ENCODE data around the gene FOXL2.
"Not testable (repeated sequence)": the region's sequence is repeated elsewhere in the genome, so short reads cannot be mapped to it uniquely, and the experiment has no call there.

Gene FOXL2

DNA sequence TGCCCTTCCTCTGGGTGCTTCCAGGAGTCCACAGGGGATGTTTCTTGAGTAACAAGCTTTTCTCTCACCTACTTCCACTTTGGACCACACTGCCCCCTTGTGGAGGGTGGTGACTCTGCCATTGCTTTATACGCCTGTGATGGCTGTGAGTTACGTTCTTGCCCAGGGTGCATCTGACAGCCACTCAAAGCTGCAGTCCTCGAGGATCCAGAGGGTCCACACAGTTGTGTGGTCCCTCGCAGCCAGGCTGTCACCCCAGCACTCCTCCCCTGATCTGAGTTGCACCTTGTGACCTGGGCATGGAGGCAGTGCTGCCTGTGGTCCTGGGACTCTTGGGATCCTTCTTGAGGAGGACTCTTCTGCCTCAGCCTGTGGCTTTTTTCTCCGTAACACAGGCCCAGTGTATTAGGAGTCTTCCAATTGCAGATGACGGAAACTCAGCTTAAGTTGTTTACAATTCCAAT, 23.4 kb downstream of the FOXL2 start:
- DNase-seq: peak; percentile 37

DNA sequence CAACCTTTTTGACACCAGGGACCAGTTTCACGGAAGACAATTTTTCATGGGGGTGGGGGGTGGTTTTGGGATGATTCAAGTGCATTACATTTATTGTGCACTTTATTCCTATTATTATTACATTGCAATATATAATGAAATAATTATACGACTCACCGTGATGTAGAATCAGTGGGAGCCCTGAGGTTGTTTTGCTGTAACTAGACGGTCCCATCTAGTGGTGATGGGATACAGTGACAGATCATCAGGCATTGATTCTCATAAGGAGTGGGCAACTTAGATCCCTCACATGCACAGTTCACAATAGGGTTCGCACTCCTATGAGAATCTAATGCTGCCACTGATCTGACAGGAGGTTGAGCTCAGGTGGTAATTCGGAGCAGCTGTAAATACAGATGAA, 24.5 kb downstream of the FOXL2 start:
- DNase-seq: not testable (repeated sequence)

DNA sequence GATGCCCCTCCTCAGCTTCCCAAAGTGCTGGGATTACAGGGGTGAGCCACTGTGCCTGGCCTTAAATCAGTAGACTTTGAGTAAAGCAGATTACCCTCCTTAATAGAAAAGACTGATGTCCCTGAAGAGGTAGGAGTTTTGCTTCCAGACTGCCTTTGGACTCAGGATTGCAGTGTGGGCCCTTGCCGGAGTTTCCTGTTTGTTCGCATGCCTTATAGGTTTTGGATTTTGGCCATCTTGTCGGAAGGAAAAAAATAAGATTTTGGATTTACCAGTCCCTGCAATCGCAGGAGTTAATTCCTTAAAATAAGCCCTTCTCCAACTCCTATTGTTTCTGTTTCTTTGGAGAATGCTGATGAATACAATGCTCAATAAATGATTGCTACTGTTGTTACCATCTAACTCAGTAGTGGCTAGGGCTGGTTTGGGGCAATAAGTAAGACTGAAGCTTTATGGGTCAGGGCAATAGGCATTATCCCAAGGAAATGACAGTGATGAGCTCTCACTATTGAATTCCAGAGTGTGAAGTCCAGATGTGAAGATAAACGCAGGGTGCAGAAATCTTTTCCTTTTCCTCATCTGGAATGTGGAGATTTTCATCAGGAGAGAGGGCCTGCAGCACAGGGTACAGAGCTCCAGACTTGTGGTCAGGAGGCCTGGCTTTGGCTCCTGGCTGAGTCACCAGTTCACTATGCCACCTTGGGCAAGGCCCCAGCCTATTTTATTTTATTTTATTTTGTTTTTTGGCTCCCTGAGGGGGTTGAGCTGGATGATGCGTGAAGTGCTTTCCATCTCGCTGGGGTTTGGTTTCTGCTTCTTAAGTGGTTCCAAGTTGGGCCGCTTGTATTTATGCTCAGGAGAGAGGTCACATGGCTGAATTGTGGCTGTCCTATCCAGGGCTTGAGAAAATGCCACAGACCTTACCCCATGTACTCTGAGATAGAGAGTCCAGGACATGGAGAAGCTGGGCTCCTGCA, 25.3 kb downstream of the FOXL2 start:
- DNase-seq: no peak

DNA sequence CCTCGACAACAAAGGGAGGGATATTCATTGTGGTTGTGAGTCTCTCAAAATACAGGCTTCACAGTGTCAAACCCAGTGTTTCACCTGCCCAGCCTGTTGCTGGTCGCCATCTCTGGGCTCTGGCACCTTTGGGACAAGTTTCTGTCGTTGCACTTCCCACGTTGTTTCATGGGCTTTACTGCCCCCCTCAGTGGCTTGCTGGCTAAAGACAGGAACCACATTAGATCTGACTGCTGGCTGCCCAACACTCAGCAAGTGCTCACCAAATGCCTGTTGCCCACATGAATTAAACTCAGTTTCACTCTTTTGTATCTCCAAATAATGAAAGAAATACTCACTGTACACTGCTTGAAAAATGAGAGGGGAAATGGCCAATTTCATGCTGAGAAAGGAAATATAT, 27.6 kb downstream of the FOXL2 start:
- no peak for DNase-seq

DNA sequence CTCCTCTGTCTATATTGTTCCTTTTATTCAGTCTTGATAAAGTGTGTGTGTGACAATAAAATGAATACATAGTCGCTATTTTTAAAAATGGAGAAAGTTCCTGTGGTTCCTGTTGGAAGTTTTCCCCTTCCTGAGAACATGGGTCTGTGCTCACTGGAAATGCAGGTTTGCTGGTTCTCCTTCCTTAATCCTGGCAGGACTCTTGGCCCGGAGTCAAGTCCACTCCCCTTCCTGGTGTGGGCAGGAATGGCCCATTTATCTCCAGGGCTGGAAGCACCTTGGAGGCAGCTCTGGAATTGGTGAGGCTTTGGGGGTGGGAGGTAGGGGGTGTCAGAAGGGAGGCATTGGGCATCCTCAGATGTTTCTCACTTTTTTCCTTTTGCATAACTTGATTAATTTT, 30.1 kb downstream of the FOXL2 start:
- no peak for DNase-seq

DNA sequence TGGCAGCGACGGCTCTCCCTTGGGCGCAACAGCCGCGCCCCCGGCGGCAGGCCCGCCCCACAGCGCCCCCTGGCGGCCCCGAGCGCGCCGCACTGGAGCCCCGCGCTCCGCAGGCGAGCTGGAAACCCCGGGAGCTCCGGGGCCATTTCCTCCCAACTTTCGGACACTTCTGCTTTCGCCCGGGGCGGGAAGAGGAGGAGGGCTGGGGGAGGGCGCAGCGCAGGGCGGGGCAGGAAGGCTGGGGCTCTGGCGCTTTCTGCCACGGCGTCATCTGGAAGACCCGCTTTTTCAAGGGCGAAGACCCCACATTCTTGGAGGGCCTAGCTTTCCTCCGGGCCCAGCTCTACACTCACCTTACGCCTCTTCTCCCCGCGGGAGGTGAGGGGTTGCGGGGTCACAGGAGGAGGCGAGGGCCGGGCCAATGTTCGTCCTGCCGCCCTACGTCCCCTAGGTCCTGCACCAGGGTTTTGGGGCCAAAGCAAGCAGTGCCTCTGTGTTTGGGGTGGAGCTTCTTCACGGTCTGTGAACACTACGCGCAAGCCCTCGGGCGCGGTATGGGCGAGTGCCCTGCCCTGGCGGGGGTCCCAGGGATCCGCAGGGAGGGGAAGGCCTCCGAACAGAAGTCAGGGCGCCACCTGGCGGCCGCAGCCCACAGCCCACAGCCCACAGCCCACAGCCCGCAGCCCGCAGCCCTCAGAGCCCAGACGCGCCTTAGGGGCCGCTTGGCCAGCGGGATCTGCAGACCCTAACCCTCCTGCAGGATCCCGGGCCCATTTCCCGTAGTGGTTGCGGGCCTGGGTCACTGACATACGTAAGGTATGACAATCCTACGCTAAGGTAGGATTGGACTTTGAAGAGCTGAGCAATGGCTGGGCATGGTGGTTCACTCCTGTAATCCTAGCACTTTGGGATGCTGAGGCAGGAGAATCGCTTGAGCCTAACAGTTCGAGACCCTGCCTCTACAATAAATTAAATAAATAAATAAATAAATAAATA, 31.1 kb downstream of the FOXL2 start:
- DNase-seq: peak; percentile 81

DNA sequence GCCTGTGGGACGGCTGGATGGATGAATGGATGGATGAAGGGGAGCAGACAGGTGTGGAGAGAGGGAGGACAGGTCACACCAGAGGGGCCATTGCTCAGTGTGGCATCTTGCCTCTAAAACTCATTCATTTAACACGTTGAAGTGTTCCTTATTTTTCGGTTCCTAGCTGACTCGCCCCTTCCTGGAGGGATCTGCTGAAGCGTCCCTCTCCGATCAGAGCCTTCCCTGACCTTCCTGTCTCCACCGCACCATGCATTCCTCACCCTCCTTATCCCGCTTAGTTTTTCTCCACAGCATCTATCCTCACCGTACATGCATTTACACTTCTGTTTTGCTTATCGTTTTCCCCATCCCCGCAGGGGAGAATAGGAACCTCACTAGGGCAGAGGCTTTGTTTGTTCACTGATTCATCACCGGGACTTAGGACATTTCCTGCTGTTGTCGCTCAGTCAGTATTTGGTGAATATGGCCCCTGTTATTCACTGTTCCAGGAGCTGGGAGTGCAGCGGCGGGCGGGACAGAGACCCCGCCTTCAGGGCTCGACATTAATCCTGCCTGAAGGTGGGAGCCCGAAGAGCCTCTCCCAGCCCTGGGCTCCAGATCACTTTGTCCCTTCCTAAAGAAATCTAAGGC, 32.0 kb downstream of the FOXL2 start:
- DNase-seq: no peak

DNA sequence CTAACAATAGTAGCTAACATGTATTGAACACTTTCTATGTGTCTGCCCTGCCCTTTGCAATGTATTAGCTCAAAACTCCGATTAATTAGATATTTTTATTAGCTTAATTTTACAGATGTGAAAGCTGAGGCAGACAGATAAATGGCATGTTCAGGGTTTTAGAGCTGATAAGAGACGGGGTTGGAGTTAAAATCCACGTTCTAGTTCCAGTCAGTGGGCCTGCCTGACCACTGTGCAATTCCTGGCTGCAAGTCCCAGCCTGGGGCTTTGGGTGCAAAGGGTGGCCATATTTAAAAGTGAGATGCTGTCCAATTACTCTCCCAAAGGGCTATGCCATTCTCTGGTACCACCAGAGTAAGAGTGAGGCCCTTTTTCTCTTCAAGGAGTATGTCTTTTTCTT, 33.2 kb downstream of the FOXL2 start:
- DNase-seq: no peak

DNA sequence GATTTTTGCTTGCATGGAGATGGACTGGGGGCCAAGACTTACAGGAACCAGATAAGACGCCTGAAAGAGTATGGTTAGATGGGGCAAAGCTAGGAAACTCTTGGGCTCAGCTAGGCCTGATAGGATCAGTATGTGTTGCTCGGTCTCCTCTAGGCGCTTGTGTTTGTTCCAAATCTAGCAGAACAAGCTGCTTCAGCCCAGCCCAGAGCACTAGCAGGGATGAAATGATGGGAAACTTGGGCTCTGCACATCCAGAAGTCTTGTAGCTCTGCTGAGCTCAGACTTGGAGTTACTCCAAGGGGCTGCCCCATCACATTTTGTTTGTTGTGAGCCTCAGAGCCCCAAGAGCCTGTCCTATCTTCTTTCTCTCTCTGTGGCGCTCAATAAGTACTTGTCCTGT, 34.7 kb downstream of the FOXL2 start:
- DNase-seq: no peak

DNA sequence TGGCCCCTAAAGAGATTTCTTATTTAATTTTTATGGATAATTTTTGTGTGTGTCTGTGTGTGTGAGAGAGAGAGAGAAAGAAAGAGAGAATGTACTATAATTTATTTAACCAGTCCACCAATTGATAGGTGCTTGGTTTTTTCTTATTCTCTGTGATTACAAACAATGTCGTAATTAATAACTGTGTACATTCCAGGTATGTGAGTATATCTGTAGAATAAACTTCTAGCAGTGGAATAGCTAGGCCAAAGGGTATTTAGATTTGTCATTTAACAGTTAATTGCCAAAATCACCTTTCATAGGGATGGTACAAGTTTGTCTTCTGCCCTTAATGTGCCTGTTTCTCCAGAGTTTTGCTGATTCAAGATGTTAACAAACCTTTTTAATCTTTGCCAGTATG, 35.3 kb downstream of the FOXL2 start:
- DNase-seq: no peak

DNA sequence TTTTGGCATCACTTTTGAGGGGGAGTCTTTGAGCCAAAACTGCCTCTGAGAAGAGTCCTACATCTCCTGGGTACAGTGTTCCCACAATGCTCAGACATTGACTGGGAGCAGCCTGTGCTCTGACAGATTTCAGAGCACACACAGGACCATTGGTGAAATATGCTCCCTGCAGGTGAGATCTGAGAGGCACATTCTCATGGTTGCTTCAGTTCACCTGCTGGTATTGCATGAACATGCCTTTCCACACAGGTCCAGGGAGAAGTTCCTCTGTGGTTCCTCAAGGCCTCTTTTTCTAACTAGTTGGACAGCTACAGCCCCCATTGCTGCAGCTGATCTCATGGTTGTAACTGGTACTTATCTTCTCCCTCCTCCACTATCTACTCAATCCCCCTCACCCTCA, 37.0 kb downstream of the FOXL2 start:
- DNase-seq: no peak

DNA sequence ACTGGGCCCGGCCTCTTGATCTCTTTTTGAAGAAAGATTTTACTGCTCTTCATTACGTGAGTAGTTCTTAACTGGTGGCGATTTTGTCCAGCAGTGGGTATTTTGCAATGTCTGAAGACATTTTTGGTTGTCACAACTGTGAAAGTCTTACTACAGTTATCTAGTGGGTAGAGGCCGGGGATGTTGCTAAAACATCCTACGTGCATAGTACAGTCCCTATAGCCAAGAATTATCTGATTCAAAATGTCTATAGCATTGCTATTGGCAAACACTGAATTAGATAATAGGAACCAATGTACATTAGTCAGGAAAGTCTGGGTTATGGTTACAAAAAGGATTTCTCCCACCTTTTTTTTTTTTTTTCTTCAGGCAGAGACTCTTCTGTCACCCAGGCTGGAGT, 38.1 kb downstream of the FOXL2 start:
- DNase-seq: no peak

DNA sequence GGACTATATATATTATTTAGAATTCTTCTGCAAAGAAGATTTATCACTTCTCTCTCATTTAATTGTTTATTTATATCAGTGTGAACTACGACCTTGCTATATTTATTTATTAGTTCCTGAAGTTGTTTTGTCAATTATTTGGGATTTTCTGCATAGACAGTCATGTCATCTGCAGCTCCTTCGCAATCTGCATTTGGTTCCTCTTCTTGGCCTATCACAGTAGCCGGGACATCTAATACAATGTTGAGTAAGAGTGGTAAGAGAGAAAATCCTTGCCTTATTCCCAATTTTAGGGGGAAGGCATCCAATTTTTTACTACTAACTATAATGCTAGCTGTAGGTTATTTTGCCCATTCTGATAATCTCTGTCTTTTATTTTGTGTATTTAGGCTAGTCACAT, 39.4 kb downstream of the FOXL2 start:
- DNase-seq: no peak

DNA sequence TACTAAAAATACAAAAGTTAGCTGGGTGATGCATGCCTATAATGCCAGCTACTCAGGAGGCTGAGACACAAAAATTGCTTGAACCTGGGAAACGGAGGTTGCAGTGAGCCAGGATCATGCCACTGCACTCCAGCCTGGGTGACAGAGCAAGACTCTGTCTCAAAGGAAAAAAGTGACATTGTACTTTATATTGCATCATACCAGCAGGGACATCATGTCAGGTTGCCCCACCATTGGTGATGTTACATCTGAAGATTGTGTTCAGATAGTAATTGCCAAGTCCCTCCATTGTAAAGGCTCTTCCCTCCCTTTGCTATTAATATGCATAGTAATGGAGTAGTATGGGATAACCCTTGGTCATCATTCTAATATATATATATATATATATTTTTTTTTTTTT, 44.8 kb downstream of the FOXL2 start:
- no peak for DNase-seq

DNA sequence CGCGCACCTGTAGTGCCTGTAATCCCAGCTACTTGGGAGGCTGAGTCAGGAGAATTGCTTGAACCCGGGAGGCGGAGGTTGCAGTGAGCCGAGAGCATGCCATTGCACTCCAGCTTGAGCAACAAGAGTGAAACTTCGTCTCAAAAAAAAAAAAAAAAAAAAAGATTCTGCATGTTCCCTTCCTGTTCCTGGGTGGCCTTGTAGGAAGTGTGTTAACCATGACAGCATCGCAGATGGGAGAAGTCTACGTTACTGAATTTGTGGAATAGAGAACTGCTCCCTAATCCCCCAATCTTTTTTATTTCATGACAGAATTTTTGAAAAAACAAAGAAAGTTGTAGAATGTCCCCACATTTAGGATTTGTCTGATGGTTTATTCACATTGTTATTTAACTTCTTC, 45.4 kb downstream of the FOXL2 start:
- no peak for DNase-seq

DNA sequence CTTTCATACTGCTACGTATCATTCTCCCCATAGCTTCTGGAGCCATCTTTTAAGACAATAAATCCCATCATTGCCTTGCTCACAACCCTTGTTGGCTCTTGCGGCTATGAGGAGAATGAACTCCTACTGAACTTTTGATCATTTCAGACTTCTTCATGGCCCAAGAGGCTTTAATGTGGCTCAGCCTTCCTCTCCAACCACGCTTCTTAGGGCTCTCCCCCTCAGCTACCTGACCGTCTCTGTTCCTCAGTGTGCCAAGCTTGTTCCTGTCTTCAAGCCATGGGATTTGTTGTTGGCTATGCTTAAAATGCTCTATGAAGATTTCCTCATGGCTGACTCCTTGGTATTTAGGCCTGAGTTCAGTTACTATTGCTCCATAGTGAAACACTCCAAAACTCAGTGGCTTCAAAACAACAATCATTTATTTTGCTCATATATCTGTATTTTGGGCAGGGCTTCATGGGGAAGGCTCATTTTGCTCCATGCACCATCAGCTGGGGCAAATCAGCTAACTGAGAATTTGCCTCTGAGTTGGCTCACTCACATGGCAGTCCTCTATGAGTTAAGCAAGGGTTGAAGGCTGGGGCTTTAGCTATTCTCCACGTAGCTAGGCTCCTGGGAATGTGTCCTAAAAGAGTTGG, 47.5 kb downstream of the FOXL2 start:
- DNase-seq: no peak

DNA sequence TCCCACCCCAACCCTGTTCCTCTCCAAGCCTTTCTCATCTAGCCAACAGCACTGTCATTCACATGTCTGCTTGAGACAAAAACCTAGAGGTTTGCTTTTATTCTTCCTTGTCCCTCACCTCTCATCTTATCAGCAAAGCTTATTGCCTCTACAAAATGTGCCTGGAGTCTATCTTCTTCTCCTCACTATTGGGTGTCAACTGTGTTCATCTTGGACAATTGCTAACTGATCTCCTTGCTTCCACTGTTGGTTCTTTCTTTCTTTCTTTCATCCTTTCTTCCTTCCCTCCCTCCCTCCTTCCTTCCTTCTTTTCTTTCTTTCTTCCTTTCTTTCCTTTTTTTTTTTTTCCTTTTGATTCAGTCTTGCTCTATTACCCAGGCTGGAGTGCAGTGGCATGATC, 48.2 kb downstream of the FOXL2 start:
- DNase-seq: no peak

DNA sequence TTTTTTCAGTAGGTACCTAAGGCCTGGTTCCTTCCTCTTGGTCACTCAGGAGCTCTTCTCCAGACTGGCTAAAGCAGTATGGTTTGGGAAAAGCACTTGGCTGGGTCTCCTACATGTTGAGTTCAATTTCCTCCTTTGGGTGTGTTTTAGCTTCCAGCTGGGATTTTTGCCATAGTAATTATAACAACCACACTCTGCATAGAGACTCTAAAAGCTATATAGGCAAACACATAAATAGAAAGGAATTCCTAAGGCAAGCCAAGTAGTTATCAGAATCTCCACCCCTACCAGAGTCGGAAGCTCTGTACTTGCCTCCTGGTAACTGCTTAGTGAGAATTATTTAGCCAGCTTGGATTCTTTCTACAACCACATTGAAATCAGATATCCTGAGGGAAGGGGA, 48.6 kb downstream of the FOXL2 start:
- DNase-seq: no peak
